ENCODE data around the gene GPSM3.
A peak's percentile ranks its signal among the peaks of the same experiment; 100 is the strongest.
"Not testable (repeated sequence)": the region's sequence is repeated elsewhere in the genome, so short reads cannot be mapped to it uniquely, and the experiment has no call there.

The GPSM3 gene

DNA sequence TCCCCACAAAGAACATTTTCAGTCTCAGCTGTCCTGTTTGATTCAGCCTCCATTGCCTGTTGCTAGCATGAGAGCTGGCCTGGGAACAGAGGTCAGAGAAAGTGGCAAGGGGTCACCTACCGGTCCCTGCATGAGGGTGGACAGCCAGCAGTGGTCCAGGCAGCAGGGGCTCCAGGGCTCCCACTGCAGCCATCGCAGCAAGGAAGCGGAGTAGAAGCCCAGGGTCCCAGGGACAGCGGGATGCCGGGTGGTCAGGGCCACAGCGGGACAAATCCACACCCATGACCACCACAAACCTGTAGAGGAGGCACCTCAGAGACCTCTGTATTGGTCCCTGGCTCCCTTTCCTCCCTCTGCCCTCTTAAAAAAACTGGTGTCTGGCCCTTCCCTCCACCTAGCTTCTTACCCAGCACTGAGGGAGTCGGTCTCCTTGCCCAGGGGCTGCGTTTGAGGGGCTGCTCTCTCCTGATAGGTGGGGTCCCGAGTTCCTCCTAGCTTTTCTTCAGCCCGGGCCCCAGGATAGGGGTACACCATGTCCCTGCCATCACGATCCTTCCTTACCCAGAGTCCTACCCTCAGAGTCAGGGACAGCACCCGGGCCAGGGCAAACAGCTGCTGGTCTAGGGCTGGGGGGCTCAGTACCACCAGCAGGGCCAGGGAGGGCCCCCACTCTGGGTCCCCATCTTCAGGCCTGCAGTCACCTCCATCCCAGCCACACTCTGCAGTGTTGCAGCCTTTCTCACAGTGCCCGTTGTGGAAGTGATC is 8.4 kb upstream of the GPSM3 start:
- no peak for DNase-seq

DNA sequence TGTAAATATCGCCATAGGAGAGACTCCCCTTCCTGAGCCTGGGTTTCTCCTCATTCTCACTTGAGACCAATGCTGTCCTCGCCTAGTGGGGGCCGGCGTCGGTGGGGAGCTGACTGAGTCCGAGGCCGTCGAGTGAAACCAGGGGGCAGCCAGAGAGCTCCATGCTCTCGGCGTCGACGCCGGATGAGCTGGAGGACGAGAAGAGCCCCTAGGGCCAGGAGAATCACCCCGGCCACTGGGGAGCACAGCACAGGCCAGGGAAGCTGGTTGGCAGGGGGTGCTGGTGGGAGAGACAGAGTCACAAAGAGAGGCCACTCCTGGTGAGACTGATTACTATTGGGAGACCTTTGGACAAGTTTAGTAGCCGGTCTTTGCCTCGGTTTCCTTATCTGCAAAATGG is 6.4 kb upstream of the GPSM3 start:
- no peak for DNase-seq

DNA sequence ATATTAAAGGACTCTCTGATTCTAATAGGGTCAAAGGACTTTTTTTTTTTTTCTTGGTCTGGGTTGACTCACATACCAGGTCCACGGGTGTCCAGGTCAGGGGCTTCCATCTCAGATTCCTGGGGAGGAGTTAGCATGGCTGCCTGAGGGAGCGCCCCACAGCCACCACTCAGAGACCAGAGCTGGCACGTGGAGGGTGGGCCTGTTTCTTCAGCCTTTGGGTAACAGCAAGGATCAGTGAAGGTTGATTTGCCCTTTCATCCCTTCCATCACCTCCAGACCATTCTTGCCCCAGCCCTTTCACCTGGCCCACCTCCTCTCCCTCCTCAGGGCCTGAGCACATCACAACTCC is 5.9 kb upstream of the GPSM3 start:
- no peak for DNase-seq

DNA sequence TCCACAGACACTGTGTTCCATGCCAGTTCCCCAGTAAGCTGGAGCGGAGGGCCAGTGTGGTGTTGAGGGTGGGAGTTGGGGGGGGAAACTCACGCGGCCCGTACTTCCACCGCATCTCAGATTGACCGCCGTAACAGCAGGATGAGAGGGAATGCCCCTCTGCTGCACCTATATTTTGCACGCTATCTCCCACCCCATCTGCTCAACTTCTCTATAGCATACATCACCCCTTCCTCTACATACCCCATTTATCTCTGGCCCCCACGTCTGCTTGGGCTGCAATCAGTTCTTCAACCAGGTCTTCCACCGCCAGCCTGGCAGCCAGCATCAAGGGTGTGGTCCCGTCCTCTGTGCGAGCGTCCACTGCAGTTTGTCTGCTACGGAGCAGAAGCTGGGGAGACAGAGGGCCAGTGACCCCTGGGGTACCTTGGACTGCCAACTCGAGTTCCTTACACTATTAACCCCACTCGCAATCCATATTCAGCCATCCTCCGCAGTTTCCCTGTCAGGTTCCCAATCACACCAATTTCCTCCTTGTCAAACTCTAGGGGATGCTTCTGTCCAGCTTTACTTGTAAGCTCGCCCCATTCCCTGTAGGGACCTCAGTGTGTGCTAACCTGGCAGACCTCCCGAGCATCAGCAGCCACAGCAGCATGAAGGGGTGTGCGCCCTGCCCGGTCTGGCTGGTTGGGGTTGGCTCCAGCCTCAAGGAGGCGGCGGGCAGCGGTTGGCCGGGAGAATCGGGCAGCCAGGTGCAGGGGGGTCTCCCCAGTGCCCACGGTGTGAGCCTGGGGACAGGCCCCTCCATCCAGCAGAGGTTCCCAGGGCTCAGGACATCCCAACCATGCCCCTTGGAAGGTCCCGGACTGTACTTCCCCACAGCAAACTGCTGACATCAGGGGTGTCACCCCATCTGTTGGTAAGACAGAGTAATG is 4.5 kb upstream of the GPSM3 start:
- DNase-seq, result no peak

DNA sequence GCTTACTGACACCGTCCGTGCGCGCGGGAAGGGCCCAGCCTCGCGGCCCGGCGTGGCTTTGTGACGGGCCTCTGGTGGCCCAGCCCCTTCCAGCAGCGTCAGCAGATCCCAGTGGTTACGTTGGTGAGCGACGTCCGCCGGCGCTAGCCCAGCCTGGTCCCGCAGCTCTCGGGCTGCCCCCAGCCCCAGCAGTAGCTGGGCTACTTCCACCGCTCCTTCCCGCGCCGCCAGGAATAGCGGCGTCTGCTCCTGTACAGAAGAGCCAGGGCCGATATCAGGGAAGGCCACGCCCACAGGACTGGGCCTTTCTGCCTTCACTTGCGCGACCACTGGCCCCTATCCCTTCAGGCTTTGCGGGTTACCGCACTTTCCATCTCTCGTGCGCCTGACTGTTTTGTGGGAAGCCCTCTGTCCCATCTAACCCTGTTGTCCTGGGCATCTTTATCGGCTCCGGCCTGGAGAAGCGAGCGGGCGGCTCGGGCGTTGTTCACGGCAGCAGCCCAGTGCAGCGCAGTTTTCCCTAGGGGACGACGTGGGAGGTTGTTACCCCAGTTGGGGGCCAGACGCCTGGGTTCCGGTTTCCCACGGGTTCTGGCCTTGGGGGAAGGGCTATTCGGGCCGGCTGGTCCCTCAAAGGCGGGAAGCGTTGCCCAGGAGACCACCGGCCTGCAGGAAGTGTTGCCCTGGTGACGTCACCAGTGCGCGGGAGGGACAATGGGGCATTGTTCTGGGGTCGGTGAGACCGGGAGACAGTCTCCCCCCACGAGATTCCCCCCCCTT is 3.6 kb upstream of the GPSM3 start:
- DNase-seq, result peak; percentile 85

DNA sequence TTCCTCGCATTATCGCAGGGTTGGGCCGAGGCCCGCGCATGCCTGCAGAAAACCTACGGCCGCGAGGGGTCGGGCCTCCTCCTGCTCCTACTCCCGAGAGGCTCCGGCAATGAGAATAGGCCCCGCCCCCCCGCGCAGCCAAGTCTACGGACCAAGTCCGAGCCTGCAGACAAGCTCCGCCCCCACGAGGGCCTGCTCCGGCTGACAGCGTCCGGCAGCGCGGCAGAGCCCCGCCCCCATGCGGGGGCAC is 3.1 kb upstream of the GPSM3 start:
- DNase-seq, result peak; percentile 100

DNA sequence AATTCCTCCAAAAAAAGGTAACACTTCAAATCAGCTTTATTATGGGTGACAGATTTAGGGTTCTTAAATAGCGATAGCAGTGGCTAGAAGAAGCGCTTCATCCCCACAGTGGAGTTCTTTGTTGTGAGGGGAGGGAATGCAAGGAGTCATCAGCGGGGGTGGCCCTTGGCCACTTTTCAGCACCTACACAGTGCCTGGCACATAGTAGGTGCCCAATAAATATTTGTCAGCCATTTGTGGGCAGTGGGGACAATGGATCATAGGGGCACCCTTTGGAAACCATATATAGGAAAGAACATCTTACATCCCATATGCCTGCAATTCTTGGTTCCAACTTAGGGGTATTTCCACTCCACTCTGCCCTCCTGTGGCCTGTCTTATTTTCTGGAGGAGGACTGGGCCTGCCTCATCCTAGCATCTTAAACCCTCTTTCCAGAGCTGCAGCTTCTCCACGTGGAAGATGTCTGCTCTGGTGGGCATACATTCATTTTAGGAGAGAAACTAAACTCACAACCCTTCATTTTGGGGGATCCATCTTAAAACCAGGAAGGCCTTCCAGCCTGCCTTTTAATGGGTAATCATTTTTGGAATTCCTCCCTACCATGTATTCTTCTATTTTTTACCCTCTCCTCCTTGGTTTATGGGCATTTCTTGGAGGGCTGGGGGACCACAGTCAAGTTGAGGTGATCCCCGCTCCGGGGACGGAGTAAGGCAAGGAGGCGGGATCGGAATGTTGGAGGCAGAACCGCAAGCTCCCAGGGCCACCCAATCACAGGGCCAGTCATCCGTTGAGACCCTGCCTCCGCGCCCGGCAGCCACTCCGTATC is 2.6 kb upstream of the GPSM3 start:
- peak; percentile 72 for DNase-seq

DNA sequence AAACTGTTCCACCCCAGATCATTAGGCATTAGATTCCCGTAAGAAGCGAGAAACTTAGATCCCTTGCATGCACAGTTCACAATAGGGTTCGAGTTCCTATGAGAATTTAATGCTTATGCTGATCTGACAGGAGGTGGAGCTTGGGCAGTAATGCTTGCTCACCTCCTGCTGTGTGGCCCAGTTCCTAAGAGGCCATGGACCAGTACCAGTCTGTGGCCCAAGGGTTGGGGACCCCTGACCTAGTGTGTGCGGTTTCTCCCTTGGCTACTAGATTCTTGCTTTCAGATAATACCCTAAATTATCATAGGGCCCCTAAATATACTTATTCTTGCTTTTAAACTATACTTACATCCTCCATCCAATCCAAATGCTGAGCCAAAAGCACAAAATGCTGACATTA is 1.9 kb upstream of the GPSM3 start:
- DNase-seq, result no peak

DNA sequence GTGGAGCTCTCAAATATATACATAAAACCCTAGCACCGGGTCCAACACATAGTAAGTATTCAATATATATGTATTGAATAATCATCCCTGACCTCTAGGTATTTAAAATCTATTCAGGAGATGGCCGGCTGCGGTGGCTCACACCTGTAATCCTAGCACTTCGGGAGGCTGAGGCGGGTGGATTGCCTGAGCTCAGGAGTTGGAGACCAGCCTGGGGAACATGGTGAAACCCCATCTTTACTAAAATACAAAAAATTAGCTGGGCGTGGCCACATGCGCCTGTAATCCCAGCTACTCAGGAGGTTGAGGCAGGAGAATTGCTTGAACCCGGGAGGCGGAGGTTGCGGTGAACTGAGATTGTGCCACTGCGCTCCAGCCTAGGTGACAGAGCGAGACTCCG is 653 bp upstream of the GPSM3 start:
- not testable (repeated sequence) for DNase-seq

DNA sequence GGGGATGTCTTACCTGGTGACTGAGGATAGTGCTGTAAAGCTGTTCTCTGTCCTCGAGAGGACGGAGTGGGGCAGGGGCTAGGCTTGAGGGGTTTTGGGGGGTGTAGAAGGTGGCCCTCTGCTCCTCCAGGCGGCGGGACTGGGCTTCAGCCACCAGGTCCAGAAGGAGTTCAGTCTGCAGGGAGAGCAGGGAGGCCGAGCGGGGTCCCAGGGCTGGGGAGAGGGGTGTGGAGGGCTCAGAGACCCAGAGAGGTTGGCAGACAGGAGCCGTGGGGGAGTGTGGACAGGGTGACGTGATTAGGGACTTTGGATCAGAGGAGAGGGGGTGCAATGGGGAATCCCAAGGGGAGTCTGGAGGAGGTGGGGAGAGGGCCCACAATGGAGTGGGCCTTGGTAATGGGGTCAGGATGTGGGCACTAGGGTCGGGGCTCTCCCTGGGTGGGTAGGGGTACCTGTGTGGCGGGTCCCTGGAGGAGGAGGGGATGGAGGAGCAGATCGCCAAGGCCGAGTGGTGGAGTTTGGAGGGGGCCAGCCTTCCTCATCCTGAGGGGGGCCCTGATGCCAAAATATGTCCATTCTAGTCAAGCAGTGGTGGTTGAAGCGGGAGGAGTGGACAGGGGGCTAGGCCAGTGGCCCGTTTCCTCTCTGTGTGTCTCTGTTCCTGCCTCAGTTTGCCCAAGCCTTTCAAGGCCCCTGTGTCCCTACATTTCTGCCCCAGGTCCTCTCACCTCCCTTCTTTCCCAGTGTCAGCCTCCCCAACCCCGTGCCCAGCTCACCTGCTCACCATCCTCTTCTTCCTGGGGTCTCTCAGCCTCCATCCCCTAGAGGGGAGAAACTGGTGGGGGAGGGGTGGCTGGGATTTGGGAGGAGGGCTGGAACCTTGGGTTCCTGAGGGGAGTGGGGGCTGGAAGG is 491 bp downstream of the GPSM3 start:
- DNase-seq, result peak; percentile 72

DNA sequence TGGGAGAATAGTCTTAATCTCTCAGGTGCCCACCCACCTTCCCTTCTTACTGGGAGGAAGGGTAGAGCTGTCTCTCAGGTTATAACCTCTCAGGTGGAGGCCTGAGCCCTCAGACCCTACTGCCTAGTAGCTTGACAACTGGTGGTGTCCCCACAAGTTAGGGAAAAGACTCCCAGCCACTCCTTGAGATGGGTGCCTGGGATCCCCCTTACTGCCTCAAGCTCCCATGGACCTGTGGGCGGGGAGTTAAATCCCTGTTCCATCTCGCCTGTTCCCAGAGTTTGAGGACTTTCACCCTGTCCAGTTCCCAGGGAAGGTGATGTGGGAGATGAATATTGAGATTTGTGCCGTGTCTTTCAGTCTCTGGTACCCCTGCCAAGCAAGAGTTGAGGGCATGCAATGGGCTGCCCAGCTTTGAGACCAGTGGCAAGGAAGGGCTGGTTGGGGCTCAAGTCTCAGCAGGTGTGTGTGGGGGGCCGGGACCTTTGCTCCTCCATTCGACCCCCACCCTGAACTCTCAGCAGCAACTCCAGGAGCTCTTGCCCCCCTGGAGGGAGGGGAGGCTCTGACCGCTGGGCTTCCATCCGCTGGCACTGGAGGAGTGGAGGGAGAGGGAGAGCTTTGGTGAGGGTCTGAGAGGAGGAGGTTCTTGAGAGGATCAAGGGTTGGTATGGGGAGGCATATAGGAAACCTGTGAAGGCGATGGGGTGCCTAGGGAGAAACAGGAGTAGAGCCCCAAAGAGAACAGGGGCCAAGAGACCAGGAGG is 1.3 kb downstream of the GPSM3 start:
- DNase-seq, result no peak

DNA sequence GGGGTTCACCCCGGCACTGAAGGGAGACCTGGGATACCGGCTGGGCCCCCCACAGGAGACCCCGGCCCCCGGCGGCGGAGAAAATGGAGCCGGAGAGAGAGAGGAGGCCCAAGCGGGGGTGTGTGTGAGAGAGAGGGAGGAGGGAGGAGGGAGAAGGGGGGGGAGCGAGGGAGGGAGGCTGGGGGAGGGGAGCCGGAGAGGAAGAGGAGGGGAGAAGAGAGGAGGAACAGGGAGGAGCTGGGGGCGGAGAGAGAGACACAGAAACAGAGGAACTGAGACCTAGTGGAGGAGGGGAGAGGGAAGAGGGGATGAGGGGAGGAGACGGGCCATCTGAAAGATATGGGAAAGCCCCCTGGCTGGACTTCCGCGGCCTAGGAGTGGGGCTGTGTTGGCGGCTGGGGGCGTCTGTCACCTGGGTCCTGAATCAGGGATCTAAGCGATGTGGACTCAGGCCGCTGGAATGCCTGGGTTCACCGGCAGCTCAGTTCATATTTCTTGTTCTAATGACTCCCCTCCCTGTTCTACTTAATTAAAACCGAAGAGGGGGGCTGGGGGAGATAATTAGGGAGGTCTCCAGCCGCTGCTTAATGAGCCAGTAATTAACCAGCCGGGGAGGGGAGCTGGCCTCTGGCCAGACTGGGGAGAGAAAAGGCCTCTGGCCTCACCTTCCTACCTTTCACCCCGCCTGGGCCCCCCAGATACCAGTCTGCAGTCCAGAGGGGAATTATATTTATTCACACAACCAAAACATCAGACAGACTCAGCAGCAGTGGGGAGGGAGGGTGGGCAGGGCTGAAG is 2.2 kb downstream of the GPSM3 start, which contains the start of gene PBX2:
TSS of gene PBX2 (minus strand) at position 149 of the 798 bp plus-strand sequence. CDS start 287 bp downstream, outside the sequence.
- peak; percentile 92 for DNase-seq

DNA sequence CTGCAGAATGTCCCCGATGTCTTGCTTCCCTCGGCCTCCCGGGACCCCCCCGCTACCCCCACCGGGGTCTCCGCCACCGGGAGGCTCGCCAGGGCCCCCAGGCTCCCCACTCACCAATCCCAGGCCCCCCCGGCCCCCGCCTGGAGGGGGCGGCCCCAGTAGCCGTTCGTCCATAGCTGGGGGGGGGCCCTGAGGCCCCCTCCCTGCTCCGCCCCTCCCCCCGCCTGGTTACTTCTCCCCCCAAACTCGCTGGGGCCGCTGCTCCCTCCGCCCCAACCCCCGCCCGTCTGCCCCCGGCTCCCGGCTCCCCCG is 2.7 kb downstream of the GPSM3 start:
- no peak for DNase-seq

DNA sequence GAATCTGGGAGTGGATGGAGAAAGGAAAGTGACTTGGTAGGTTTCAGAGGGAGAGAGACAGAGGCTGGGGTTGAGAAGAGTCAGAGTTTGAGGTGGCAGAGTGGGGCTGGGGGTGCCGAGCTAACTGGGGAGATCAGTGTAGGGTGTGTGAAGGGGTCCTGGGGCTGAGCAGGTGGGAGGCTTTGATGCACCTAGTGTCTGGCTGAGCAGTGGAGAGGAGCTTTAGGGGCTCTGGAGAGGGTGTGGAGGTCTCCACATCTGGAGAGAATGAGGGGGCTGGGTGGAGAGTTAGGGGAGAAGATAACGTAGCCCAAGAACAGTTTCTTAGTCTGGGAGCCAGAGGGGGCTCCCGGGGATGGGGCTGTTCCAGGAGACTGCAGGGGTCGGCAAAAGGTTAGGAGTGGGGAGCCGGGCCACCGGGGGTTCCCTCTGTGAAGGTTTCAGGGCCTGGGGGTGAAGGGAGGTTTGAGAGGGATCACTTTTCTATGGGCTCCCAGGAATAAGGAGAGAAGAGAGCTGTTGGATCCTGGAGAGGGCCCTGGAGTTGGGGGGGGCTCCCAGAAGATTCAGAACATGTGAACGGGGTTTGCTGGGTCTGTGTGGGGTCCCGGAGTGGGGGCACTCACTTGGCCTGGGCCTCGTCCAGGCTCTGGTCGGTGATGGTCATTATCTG is 3.2 kb downstream of the GPSM3 start:
- DNase-seq, result no peak

DNA sequence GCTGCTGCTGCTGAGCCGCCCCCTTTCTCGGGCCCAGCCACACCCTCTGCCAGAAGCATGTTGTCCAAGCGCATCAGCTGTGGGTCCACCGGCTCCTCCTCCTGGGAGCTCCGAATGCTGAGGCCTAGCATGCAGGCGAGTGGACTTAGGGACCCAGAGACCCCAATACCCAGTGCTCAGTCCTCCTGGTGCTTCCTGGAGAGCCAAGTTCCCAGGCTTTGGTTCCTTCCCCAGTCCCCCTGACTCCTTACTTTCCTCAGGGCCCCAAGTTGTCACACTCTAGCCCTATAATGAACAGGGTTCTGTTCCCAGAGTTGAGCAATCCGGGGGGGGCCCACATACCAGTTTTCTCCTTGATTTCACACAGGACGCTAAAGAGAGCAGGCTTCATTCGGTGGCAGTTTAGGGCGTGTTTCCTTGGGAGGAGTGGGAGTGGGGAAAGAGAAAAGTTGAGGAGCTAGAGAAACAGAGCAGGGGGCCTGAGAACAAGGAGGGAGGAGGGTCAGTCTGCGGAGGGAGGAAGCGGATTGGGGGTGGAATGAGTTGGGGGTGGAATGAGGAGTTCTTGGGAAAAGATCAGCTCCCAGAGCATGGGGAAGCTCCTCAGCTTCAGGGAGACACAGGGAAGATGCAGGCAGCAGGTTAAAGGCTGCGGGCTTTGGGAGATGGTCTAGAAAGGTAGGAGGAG is 3.9 kb downstream of the GPSM3 start:
- no peak for DNase-seq

DNA sequence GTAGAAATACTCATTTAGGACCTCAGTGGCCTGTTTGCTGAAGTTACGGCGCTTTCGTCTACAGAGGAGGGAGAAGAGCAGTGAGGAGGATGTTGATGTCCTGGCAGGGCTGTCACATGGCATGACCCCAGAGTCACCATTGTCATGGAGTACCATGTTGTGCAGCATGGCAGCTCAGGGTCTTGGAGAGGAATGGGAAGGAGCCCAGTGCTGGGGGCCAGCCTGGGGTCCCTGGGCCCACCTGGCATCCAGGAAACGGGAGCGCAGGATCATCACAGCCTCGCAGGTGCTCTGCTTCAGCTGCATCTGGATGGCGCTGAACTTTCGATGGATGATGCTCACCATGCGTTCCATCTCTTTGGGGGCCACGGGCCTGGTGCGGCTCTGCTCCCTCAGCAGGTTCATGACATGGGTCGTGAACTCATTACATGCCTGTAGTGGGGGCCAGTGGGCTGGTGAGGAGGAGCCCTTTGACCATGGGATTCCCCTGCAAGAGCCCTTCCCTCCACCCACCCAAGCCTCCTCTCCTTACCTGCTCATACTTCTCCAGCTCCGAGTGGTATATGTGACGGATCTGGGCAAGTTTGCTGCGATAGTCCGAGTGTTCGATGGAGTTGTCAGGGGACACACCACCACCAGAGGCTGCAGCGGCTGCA is 4.6 kb downstream of the GPSM3 start:
- not testable (repeated sequence) for DNase-seq

DNA sequence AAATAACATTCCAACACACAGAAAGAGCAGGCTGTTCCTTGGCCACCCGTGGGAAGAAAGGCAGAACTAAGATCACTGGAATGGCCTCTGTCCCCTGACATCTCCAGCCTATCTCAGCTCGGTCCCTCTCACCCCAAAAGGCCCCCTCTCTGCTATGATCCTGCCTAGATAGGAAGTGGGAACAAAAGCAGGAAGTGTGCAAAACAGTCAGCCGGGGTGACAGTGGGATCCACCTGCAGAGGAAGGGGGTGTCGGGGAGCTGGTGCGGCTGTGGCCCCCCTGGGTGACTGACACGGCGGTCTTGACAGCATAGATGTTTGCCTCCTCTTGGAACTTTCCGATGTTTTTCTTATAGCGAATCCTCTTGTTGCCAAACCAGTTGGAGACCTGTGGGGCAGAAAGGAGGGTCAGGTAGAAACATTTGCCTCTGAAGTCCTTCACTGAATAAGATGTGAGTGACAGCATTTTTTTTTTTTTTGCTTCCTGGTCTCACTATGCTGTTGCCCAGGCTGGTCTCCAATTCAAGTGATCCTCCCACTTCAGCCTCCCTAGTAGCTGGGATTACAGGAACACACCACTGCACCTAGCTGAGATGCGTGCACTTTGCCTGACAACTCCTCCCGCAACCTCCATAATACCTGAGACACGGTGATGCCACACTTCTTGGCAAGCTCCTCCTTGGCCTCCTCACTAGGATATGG is 5.3 kb downstream of the GPSM3 start:
- DNase-seq, result no peak
